ENCODE data around the gene SPEN. TPM values are rescaled to one million over a fixed set of nuclear protein-coding genes. Genes with fewer than 3 reads are reported as not detected.

The SPEN gene
- total and polyA plus RNA-seq, 9 of the 15 experiments (the other 6 are each of a cell fraction or from before 2014, with no cell fraction given): 5.7 to 87.5 (median 27.2) TPM

DNA sequence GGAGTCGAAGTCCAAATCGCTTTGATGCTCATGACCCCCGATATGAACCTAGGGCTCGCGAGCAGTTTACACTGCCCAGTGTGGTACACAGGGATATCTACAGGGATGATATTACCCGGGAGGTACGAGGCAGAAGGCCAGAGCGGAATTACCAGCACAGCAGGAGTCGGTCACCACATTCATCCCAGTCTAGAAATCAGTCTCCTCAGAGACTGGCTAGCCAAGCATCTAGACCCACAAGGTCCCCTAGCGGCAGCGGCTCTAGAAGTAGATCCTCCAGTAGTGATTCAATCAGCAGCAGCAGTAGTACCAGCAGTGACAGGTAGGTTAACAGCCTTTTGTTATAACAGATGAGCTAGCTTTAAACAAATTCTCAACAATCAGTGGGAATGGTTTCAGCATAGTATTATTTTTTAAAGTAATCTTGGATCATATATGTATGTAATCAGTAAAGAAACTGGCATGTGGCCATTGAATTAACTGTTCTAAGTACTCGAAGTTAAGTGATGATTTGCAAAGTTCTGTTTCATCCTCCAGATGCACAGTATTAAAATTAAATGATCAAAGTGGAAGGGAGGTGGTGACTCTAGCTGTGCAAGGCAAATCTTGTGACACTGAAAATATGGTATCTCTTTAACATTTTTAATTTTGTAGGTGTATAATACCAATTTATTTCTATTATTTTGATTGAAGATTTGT lies 29.0 kb downstream of the SPEN start (continued):
- TF ChIP-seq ZBTB33 (CRISPR knock-in tag; IDR thresholded peaks at IDR 0.05): peak; percentile 100
- TF ChIP-seq ZNF586 (CRISPR knock-in tag; conservative IDR thresholded peaks at IDR 0.05): no peak
- TF ChIP-seq TBL1XR1 (IDR thresholded peaks at IDR 0.05; ENCODE audit: low read length in 2 of 2): 0 out of 4 replicates have a peak, but pooled peaks of 1 of the 2 experiments have one; percentile 21
- no peak for TF ChIP-seq PCBP1 (IDR thresholded peaks at IDR 0.05; ENCODE audit: low read depth, low read length, poor library complexity, severe bottlenecking)
- TF ChIP-seq KAT7 (CRISPR knock-in tag; IDR thresholded peaks at IDR 0.05; ENCODE audit: borderline replicate concordance): no peak
- TF ChIP-seq, protein P1, sequence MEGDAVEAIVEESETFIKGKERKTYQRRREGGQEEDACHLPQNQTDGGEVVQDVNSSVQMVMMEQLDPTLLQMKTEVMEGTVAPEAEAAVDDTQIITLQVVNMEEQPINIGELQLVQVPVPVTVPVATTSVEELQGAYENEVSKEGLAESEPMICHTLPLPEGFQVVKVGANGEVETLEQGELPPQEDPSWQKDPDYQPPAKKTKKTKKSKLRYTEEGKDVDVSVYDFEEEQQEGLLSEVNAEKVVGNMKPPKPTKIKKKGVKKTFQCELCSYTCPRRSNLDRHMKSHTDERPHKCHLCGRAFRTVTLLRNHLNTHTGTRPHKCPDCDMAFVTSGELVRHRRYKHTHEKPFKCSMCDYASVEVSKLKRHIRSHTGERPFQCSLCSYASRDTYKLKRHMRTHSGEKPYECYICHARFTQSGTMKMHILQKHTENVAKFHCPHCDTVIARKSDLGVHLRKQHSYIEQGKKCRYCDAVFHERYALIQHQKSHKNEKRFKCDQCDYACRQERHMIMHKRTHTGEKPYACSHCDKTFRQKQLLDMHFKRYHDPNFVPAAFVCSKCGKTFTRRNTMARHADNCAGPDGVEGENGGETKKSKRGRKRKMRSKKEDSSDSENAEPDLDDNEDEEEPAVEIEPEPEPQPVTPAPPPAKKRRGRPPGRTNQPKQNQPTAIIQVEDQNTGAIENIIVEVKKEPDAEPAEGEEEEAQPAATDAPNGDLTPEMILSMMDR (IDR thresholded peaks at IDR 0.05 in 2 of 3, conservative IDR thresholded peaks at IDR 0.05 in 1 of 3; ENCODE audit: insufficient read depth in 2 of 3, low read depth in 1 of 3, low read length in 3 of 3): peak; percentile 51 to 86 (median 65)
- no peak for TF ChIP-seq ZNF277 (CRISPR knock-in tag; IDR thresholded peaks at IDR 0.05; ENCODE audit: borderline replicate concordance)
- TF ChIP-seq, protein P2, sequence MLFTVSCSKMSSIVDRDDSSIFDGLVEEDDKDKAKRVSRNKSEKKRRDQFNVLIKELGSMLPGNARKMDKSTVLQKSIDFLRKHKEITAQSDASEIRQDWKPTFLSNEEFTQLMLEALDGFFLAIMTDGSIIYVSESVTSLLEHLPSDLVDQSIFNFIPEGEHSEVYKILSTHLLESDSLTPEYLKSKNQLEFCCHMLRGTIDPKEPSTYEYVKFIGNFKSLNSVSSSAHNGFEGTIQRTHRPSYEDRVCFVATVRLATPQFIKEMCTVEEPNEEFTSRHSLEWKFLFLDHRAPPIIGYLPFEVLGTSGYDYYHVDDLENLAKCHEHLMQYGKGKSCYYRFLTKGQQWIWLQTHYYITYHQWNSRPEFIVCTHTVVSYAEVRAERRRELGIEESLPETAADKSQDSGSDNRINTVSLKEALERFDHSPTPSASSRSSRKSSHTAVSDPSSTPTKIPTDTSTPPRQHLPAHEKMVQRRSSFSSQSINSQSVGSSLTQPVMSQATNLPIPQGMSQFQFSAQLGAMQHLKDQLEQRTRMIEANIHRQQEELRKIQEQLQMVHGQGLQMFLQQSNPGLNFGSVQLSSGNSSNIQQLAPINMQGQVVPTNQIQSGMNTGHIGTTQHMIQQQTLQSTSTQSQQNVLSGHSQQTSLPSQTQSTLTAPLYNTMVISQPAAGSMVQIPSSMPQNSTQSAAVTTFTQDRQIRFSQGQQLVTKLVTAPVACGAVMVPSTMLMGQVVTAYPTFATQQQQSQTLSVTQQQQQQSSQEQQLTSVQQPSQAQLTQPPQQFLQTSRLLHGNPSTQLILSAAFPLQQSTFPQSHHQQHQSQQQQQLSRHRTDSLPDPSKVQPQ (CRISPR knock-in tag; IDR thresholded peaks at IDR 0.05; ENCODE audit: borderline replicate concordance): no peak
- TF ChIP-seq, protein P3, sequence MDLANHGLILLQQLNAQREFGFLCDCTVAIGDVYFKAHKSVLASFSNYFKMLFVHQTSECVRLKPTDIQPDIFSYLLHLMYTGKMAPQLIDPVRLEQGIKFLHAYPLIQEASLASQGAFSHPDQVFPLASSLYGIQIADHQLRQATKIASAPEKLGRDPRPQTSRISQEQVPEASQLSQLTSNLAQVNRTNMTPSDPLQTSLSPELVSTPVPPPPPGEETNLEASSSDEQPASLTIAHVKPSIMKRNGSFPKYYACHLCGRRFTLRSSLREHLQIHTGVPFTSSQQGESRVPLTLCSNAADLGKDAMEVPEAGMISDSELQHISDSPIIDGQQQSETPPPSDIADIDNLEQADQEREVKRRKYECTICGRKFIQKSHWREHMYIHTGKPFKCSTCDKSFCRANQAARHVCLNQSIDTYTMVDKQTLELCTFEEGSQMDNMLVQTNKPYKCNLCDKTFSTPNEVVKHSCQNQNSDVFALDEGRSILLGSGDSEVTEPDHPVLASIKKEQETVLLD (IDR thresholded peaks at IDR 0.05): no peak
- TF ChIP-seq, protein P4, sequence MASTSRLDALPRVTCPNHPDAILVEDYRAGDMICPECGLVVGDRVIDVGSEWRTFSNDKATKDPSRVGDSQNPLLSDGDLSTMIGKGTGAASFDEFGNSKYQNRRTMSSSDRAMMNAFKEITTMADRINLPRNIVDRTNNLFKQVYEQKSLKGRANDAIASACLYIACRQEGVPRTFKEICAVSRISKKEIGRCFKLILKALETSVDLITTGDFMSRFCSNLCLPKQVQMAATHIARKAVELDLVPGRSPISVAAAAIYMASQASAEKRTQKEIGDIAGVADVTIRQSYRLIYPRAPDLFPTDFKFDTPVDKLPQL (IDR thresholded peaks at IDR 0.05; ENCODE audit: extremely low read depth, insufficient read length): no peak
- TF ChIP-seq PYGO2 (tag; IDR thresholded peaks at IDR 0.05): no peak
- no peak for TF ChIP-seq ZNF354B (CRISPR knock-in tag; IDR thresholded peaks at IDR 0.05)

All from K562 (cell line).